ENCODE results near the gene OTOA.

GRCh38 chr16:21702276-21702675, 38.5 kb downstream of the OTOA start:
- TF ChIP-seq POLR2AphosphoS5 (IDR thresholded peaks at IDR 0.05) (no peak), CTCF (IDR thresholded peaks at IDR 0.05) (no peak), POLR2A (IDR thresholded peaks at IDR 0.05) (no peak), EP300 (IDR thresholded peaks at IDR 0.05) (no peak)
